CD14-positive monocyte (primary cell): ENCODE data around the gene UBLCP1. TPM values are rescaled to one million over a fixed set of nuclear protein-coding genes. Genes with fewer than 3 reads are reported as not detected.
A peak's percentile ranks its signal among the peaks of the same experiment; 100 is the strongest.
"Not testable (repeated sequence)": the region's sequence is repeated elsewhere in the genome, so short reads cannot be mapped to it uniquely, and the experiment has no call there.

Experiments
- DNase-seq, 3 donors: peaks; one replicate each; pipeline ENCODE4 v3.0.0-alpha.2; 2011 to 2022
- H2AFZ ChIP-seq: 2 replicates; pipeline ENCODE4 v1.6.0; 2012; ENCODE audit warnings: mild to moderate bottlenecking, low read depth, low read length, inconsistent platforms; ENCODE audit not compliant: insufficient read depth, poor library complexity, severe bottlenecking
- H3K27ac ChIP-seq, 2 donors: 1 replicate in 1 of 2; 2 replicates in 1 of 2; pipeline ENCODE4 v1.5.1; 2012 to 2013; ENCODE audit warnings: low read length in 2 of 2, control low read depth in 1 of 2, inconsistent platforms in 1 of 2, low read depth in 1 of 2, mild to moderate bottlenecking in 1 of 2
- H3K27me3 ChIP-seq, 2 donors: one replicate each; pipeline versions ENCODE4 v1.6.0 to v1.6.1; 2011 to 2013; ENCODE audit warnings: low read length in 2 of 2; ENCODE audit not compliant: control insufficient read depth in 2 of 2, insufficient read depth in 2 of 2
- H3K36me3 ChIP-seq, 2 donors: replicated peaks in 1 of 2; 1 replicate in 1 of 2; 2 replicates in 1 of 2; pipeline versions ENCODE4 v1.5.1 to v1.6.1; 2012 to 2013; ENCODE audit warnings: low read length in 2 of 2, control low read depth in 1 of 2, inconsistent platforms in 1 of 2, mild to moderate bottlenecking in 1 of 2; ENCODE audit not compliant: insufficient read depth in 2 of 2, control insufficient read depth in 1 of 2
- H3K4me1 ChIP-seq, 2 donors: 1 replicate in 1 of 2; 2 replicates in 1 of 2; pipeline versions ENCODE4 v1.5.1 to v1.6.1; 2012 to 2013; ENCODE audit warnings: low read length in 2 of 2, control low read depth in 1 of 2, inconsistent platforms in 1 of 2, mild to moderate bottlenecking in 1 of 2, moderate library complexity in 1 of 2; ENCODE audit not compliant: insufficient read depth in 2 of 2, control insufficient read depth in 1 of 2
- H3K4me2 ChIP-seq: replicated peaks from 2 replicates; pipeline ENCODE3; 2012; ENCODE audit warnings: low read length, moderate library complexity, mild to moderate bottlenecking; ENCODE audit not compliant: poor library complexity, severe bottlenecking; ENCODE audit errors: extremely low read depth
- H3K4me3 ChIP-seq, 3 experiments: fragments of 200-600 bp in 1 of 3; sonication (generic) in 1 of 3; replicated peaks in 1 of 3; 1 replicate in 2 of 3; 2 replicates in 1 of 3; pipeline ENCODE4 v1.5.1; 2011 to 2013; ENCODE audit warnings: low read length in 3 of 3, mild to moderate bottlenecking in 3 of 3, control low read depth in 2 of 3, low read depth in 2 of 3, inconsistent platforms in 1 of 3, moderate library complexity in 1 of 3
- H3K79me2 ChIP-seq: 2 replicates; pipeline ENCODE4 v1.6.0; 2012; ENCODE audit warnings: mild to moderate bottlenecking, control low read depth, inconsistent platforms, low read length, moderate library complexity; ENCODE audit not compliant: insufficient read depth
- H3K9ac ChIP-seq: 2 replicates; pipeline ENCODE4 v1.6.0; 2017; ENCODE audit warnings: low read length, mild to moderate bottlenecking; ENCODE audit not compliant: insufficient read depth, poor library complexity, severe bottlenecking
- H3K9me3 ChIP-seq, 2 donors: replicated peaks in 1 of 2; 1 replicate in 1 of 2; 2 replicates in 1 of 2; pipeline versions ENCODE4 v1.5.1 to v1.6.1; 2012 to 2013; ENCODE audit warnings: low read length in 2 of 2, control low read depth in 1 of 2; ENCODE audit not compliant: control insufficient read depth in 1 of 2, insufficient read depth in 1 of 2
- H4K20me1 ChIP-seq: 2 replicates; pipeline ENCODE4 v1.6.0; 2012; ENCODE audit warnings: mild to moderate bottlenecking, low read length, control low read depth, moderate library complexity; ENCODE audit not compliant: insufficient read depth
- H3K27ac Mint-ChIP-seq, 7 donors: one replicate each; pipeline ENCODE4 v1.8.0; 2020; ENCODE audit warnings: mild to moderate bottlenecking in 7 of 7, mixed read lengths in 7 of 7, moderate library complexity in 6 of 7, inconsistent platforms in 2 of 7
- H3K27me3 Mint-ChIP-seq, 3 donors: one replicate each; pipeline ENCODE4 v1.8.0; 2021 to 2022; ENCODE audit warnings: low read depth in 3 of 3, mild to moderate bottlenecking in 3 of 3, mixed read lengths in 3 of 3, moderate library complexity in 3 of 3, inconsistent platforms in 1 of 3
- H3K36me3 Mint-ChIP-seq, 2 donors: one replicate each; pipeline ENCODE4 v1.8.0; 2020; ENCODE audit warnings: mixed read lengths in 2 of 2, inconsistent platforms in 1 of 2, mild to moderate bottlenecking in 1 of 2
- H3K4me1 Mint-ChIP-seq: one replicate; pipeline ENCODE4 v1.8.0; 2020; ENCODE audit warnings: mild to moderate bottlenecking, mixed read lengths
- H3K4me3 Mint-ChIP-seq, 2 donors: one replicate each; pipeline ENCODE4 v1.8.0; 2020; ENCODE audit warnings: mild to moderate bottlenecking in 2 of 2, mixed read lengths in 2 of 2, moderate library complexity in 1 of 2
- H3K9me3 Mint-ChIP-seq, 7 donors: one replicate each; pipeline ENCODE4 v1.8.0; 2020 to 2022; ENCODE audit warnings: mixed read lengths in 7 of 7, mild to moderate bottlenecking in 6 of 7, moderate library complexity in 6 of 7, inconsistent platforms in 2 of 7
- WGBS: methylation state at CpG from one replicate; pipeline ENCODE4 v1.1.5; 2013; ENCODE audit warnings: missing lambda C conversion rate; ENCODE audit not compliant: insufficient coverage; 5-methylcytosine and 5-hydroxymethylcytosine counted together
- intact Hi-C, 2 donors: fragments of 100-400 bp; cut with micrococcal nuclease; formaldehyde crosslinking; loops; one replicate each; pipeline versions ENCODE4 v1.15.0 to v1.15.1; 2023
- polyA plus RNA-seq, 3 donors: library from polyadenylated mRNA; depleted of rRNA in 1 of 3; unstranded in 2 of 3; stranded (reverse) in 1 of 3; fragments of 300-500 nt in 2 of 3; fragments of >200 nt in 1 of 3; fragmentation: Illumina TruSeq in 2 of 3; gene quantifications; 1 replicate in 2 of 3; 2 replicates in 1 of 3; pipeline ENCODE4 v1.2.3, GENCODE V29; 2012 to 2021
- TF ChIP-seq, protein P1 (sequence below): fragments of 200-600 bp; IDR thresholded peaks from one replicate; pipeline ENCODE4 v1.8.0; 2022; ENCODE audit warnings: antibody characterized with exemption, mild to moderate bottlenecking

Gene UBLCP1
- polyA plus RNA-seq, 3 donors: 8.8 to 31.5 (median 22.7) TPM

DNA sequence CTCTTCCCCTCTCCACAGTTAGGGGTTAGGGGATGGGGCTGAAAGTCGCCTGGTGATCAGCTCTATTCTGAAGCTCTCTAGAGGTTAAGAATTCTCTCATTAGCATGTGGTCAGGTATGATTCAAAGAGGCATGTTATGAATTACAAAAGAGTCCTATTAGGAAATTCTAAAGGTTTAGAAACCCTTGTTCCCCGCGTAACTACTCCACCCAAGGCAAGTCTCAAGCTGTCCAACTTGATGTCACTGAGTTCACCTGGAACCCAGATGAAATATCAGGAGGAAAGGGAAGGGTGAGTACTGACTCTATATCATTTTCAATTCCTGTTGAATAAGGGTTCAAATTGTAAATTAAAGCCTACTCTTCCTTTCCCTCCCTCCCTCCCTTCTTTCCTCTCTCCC is 35.6 kb upstream of the UBLCP1 start:
- Mint-ChIP-seq H3K36me3 (no peaks in the 10 kb centered on the region), H3K4me1 (peaks cover 3% of the 10 kb centered on the region), H3K4me3 (no peak overlapping the region), H3K27ac (no peak overlapping the region), H3K9me3 (no peaks in the 10 kb centered on the region), H3K27me3 (peaks cover 0 to 3% (median 0%) of the 10 kb centered on the region in 3 donors)
- Histone ChIP-seq H3K4me3 (no peak overlapping the region), H3K4me1 (no peaks in the 10 kb centered on the region), H3K4me2 (no peak overlapping the region), H2AFZ (no peak overlapping the region), H3K36me3 (no peaks in the 10 kb centered on the region), H3K27ac (no peak overlapping the region), H4K20me1 (no peaks in the 10 kb centered on the region), H3K79me2 (no peaks in the 10 kb centered on the region), H3K9me3 (no peaks in the 10 kb centered on the region), H3K9ac (no peak overlapping the region), H3K27me3 (no peaks in the 10 kb centered on the region)
- no peak for DNase-seq
- TF ChIP-seq, protein P1, sequence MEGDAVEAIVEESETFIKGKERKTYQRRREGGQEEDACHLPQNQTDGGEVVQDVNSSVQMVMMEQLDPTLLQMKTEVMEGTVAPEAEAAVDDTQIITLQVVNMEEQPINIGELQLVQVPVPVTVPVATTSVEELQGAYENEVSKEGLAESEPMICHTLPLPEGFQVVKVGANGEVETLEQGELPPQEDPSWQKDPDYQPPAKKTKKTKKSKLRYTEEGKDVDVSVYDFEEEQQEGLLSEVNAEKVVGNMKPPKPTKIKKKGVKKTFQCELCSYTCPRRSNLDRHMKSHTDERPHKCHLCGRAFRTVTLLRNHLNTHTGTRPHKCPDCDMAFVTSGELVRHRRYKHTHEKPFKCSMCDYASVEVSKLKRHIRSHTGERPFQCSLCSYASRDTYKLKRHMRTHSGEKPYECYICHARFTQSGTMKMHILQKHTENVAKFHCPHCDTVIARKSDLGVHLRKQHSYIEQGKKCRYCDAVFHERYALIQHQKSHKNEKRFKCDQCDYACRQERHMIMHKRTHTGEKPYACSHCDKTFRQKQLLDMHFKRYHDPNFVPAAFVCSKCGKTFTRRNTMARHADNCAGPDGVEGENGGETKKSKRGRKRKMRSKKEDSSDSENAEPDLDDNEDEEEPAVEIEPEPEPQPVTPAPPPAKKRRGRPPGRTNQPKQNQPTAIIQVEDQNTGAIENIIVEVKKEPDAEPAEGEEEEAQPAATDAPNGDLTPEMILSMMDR: no peak
- intact Hi-C loops: no loop called here
- WGBS: no CpG with 5 or more reads among the region's 3 CpGs

GRCh38 chr5:159228097-159228496 is 35.0 kb upstream of the UBLCP1 start:
- H3K4me1 ChIP-seq, H3K4me3 Mint-ChIP-seq, H3K27ac ChIP-seq, H3K79me2 ChIP-seq, intact Hi-C loops, H3K27me3 ChIP-seq, H3K36me3 Mint-ChIP-seq, H3K9me3 ChIP-seq, H3K4me2 ChIP-seq, H3K9ac ChIP-seq, H3K36me3 ChIP-seq, H4K20me1 ChIP-seq, H3K9me3 Mint-ChIP-seq, H3K27me3 Mint-ChIP-seq, DNase-seq, H3K4me3 ChIP-seq, H2AFZ ChIP-seq, H3K4me1 Mint-ChIP-seq: not testable (repeated sequence)
- no CpG with 5 or more reads among the region's 5 CpGs for WGBS
- peak overlapping the region in 1 of 7 donors; percentile 20 for H3K27ac Mint-ChIP-seq
